Endothelial cell of umbilical vein (primary cell): ENCODE results near the gene HYLS1.

Experiments used
- EZH2 ChIP-seq: IDR thresholded peaks from 2 replicates; pipeline ENCODE4 v1.6.1; 2012; ENCODE audit warnings: borderline replicate concordance, low read depth, mild to moderate bottlenecking, moderate library complexity, low read length, inconsistent platforms; ENCODE audit not compliant: severe bottlenecking
- POLR2AphosphoS5 ChIP-seq: IDR thresholded peaks from 2 replicates; pipeline ENCODE4 v1.6.1; 2012; ENCODE audit warnings: low read depth, mild to moderate bottlenecking, control low read depth, low read length, moderate library complexity; ENCODE audit not compliant: insufficient read depth
- TF ChIP-seq, protein P1 (sequence below), 2 donors: IDR thresholded peaks; 1 replicate in 1 of 2; 2 replicates in 1 of 2; pipeline ENCODE4 v1.5.1; 2011; ENCODE audit warnings: low read length in 2 of 2, mild to moderate bottlenecking in 2 of 2, moderate library complexity in 2 of 2, control low read depth in 1 of 2, inconsistent platforms in 1 of 2, low read depth in 1 of 2; ENCODE audit not compliant: insufficient read depth in 1 of 2; ENCODE audit errors: extremely low read depth in 1 of 2
- TF ChIP-seq, protein P2 (sequence below): IDR thresholded peaks from 2 replicates; pipeline ENCODE4 v1.6.1; 2011; ENCODE audit not compliant: insufficient read depth, insufficient read length

DNA sequence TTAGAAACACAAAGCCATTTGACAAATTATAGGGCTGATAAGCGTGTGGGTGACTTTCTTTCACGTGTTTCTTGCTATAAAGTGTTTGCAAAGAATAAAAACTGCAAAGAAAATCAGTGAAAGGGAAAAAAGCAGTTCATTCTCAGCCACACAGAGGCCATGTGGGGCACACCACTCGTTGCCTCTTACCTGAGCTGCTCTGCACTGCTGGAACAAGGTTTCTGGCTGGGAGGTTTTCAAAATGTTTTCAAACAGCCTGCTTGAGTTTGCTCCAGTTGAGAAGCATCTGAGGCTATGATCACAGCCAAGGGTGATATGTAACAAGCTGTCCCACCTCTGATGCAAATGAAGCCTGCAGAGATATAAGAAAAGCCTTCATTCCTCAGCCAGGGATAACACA lies 43.6 kb downstream of the HYLS1 start:
- TF ChIP-seq, protein P1, sequence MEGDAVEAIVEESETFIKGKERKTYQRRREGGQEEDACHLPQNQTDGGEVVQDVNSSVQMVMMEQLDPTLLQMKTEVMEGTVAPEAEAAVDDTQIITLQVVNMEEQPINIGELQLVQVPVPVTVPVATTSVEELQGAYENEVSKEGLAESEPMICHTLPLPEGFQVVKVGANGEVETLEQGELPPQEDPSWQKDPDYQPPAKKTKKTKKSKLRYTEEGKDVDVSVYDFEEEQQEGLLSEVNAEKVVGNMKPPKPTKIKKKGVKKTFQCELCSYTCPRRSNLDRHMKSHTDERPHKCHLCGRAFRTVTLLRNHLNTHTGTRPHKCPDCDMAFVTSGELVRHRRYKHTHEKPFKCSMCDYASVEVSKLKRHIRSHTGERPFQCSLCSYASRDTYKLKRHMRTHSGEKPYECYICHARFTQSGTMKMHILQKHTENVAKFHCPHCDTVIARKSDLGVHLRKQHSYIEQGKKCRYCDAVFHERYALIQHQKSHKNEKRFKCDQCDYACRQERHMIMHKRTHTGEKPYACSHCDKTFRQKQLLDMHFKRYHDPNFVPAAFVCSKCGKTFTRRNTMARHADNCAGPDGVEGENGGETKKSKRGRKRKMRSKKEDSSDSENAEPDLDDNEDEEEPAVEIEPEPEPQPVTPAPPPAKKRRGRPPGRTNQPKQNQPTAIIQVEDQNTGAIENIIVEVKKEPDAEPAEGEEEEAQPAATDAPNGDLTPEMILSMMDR (IDR thresholded peaks at IDR 0.05; ENCODE audit: extremely low read depth in 1 of 2, insufficient read depth in 1 of 2, low read depth in 1 of 2, low read length in 2 of 2): no peak
- TF ChIP-seq EZH2 (no peak), POLR2AphosphoS5 (no peak)
- TF ChIP-seq, protein P2, sequence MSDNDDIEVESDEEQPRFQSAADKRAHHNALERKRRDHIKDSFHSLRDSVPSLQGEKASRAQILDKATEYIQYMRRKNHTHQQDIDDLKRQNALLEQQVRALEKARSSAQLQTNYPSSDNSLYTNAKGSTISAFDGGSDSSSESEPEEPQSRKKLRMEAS: no peak
